Measurements from ENCODE around the gene TGM4.

- TF ChIP-seq, protein P1, sequence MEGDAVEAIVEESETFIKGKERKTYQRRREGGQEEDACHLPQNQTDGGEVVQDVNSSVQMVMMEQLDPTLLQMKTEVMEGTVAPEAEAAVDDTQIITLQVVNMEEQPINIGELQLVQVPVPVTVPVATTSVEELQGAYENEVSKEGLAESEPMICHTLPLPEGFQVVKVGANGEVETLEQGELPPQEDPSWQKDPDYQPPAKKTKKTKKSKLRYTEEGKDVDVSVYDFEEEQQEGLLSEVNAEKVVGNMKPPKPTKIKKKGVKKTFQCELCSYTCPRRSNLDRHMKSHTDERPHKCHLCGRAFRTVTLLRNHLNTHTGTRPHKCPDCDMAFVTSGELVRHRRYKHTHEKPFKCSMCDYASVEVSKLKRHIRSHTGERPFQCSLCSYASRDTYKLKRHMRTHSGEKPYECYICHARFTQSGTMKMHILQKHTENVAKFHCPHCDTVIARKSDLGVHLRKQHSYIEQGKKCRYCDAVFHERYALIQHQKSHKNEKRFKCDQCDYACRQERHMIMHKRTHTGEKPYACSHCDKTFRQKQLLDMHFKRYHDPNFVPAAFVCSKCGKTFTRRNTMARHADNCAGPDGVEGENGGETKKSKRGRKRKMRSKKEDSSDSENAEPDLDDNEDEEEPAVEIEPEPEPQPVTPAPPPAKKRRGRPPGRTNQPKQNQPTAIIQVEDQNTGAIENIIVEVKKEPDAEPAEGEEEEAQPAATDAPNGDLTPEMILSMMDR (IDR thresholded peaks at IDR 0.05) = no peak
- TF ChIP-seq POLR2A (IDR thresholded peaks at IDR 0.05) = no peak
These were observed 12.2 kb downstream of the TGM4 start for GRCh38 chr3:44886561-44886960.

Data from uterus (tissue), 2 donors.